HG03378 (cell line): ENCODE results near the gene WWOX.

Source experiments
- ATAC-seq: cut with Tn5 transposase; IDR thresholded peaks from one replicate; pipeline ENCODE4 v1.9.1; 2021; ENCODE audit warnings: mild to moderate bottlenecking, moderate library complexity; ENCODE audit not compliant: unreplicated experiment

WWOX gene

GRCh38 chr16:78871241-78871640 is 771.8 kb downstream of the WWOX start:
- ATAC-seq = no peak

GRCh38 chr16:78876671-78877070 is 777.2 kb downstream of the WWOX start:
- no peak for ATAC-seq

DNA sequence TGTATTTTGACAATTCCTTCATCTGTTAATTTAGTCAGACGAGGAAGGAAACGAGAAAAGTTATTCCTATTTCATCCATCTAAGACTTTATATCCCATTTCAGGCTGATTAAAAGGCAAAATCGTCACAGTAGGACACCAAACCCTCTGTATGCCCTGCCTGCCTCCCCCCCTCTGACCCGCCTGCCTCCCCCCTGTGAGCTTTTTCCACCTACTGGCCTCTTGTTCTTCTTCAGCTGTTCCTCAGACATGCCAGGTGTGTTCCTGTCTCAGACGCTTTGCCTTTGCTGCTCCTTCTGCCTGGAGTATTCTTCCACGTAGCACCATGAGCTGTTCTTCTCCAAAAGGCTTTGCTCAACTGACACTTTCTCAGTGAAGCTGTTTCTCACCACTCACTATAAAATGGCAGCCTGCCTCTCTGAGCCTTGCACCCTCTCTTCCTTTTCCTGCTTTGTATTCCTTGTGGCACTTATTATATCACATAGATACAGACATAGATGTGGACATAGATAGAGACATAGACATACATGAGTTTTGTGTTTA is 777.7 kb downstream of the WWOX start:
- ATAC-seq = no peak

DNA sequence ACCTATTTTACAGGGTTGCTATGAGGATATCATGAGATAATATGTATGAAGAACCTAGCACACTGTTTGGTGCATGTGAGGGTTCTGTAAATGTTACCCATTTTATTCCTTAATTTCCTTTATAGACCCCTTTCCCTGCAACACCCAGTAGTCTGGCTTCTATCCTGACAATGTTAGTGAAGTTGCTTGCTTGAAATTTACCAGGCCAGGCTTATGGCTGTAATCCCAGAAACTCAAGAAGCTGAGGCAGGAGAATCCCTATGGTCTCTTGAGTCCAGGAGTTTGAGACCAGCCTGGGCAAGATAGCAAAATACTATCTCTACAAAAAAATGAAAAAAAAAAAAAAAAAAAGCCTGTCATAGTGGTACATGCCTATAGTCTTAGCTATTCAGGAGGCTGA is 779.1 kb downstream of the WWOX start:
- ATAC-seq = no peak

DNA sequence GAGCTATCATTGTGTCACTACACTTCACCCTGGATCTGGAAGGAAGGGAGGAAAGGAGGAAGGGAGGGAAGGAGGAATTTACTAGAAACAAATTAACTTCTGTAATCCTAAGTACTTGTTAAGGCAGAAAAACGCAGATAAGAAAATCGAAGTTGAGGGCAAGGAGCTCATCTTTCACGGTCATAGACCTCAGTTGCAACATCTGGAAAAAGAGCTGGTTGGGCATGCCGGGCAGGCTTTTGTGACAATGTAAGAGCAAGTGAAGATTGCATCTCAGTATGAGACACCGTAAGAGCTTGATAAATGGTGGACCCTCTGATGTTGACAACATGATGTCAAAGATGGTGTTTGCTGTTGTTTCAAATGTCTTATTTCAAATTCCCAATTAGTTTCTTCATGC is 779.6 kb downstream of the WWOX start:
- no peak for ATAC-seq

DNA sequence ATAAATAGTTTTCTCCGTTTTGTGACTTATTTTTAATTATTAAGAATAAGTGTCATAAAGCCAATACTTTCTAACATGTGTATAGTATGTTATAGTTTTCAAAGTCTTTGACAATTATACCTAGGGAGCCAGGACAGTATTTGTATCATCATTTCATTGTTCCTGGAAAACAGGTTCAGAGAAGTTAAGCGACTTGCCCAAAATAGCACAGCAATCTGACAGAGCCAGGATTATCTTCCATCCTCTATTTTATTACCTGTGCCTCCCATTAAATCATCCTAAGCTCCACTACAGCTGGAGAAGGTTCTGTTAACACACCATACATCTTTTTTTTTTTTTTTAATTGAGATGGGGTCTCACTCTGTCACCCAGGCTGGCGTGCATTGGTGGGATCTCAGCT is 782.7 kb downstream of the WWOX start:
- no peak for ATAC-seq

DNA sequence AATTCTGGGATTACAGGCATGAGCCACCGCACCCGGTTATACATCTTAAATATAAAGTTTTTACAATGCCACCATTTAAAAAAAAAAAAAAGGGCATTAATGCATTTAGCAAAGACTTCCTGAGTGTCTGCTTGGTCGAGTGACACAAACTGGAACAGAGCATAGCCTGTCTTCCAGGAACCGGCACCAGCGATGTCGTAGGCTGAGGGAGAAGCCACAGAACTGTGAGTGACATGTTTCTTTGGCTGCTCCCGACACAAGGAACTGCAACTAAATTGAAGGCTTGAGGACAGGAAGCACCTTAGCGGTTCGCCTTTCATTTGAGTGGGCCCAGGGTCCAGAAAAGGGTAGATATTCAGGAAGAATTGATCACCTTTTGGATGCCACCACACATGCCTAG is 783.3 kb downstream of the WWOX start:
- ATAC-seq = no peak

GRCh38 chr16:78884204-78884603 is 784.8 kb downstream of the WWOX start:
- ATAC-seq = no peak

- no peak for ATAC-seq
Observed at GRCh38 chr16:78889346-78889745, 789.9 kb downstream of the WWOX start.

GRCh38 chr16:78890373-78890895 is 791.0 kb downstream of the WWOX start:
- no peak for ATAC-seq

GRCh38 chr16:78892951-78893733 is 793.7 kb downstream of the WWOX start:
- no peak for ATAC-seq

DNA sequence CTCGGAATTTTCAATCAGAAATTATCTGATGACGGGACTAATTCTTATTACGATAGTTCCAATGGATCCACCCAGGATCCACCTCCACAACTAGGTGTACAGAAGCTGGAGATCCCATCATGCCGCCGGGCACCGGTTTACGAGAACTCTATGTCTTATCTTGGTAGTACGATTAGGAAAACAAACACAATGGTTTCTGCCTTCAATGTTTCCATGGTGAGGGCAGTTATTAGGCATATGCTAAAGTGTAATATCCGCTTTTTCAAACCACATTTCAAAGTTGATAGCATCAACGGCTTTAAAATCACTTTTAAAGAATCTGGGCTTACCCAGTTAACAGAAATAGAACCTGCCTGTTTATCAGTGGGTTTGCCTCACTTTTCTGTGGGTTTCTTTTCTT is 795.4 kb downstream of the WWOX start:
- no peak for ATAC-seq

DNA sequence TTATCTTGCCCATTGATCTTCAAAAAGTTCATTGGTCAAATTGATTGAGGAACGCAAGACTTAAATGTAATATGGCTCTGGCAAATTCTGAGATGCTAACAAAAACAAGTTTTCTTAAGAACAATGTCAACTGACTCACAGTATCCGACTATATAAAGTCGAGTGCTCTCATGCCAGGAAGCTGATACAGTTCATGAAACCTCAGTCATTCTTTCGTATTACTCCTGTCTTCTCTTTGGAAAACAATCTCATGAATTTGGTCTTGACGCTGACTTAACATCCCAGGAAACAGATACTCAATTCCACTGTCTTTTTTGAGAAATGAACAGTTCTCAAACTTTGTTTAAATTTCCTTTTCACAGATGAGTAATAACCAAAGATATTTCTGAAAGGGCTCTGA is 796.2 kb downstream of the WWOX start:
- no peak for ATAC-seq

DNA sequence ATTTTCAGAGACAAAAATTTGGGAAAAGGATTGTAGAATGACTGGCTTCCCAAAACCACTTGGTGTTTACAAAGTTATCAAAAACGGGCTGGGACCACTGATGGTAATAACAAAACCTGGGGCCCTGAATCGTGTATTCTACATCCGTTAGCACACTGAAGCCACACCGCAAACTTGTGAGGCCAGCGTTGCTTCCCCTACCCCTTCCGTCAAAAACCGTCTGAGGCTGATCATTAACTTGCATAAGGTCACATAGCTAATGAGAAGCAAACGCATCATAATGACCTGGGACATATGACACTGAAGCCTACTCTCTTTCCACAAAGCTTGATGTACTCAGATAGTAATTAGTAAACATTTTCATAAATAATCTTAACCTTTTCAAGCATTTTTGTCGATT is 796.8 kb downstream of the WWOX start:
- ATAC-seq = no peak

- no peak for ATAC-seq
Observed at GRCh38 chr16:78897299-78897698, 797.8 kb downstream of the WWOX start.

GRCh38 chr16:78900044-78900811 is 800.8 kb downstream of the WWOX start:
- no peak for ATAC-seq

- ATAC-seq = no peak
Observed at GRCh38 chr16:78900966-78901365, 801.5 kb downstream of the WWOX start.

GRCh38 chr16:78902321-78902720 is 802.9 kb downstream of the WWOX start:
- no peak for ATAC-seq

GRCh38 chr16:78903237-78903636 is 803.8 kb downstream of the WWOX start:
- no peak for ATAC-seq

DNA sequence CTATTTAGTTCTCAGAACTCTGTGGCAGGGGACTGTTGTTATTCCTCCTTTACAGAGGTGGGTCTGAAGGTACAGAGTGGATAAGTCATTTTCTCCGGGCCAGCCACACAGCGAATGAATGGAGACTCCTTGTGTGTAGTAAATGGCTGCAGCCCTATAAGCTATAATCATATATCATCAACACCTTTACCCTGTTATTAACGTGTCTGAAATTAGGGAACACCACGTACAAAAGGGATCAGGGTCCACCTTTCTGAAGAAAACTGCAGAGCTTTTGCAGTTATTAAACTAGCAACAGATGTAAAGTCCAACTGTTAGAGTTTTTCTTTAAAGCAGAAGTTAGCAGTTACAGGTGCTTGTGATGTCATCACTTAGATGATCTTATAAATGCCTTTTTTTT is 804.4 kb downstream of the WWOX start:
- ATAC-seq = no peak

DNA sequence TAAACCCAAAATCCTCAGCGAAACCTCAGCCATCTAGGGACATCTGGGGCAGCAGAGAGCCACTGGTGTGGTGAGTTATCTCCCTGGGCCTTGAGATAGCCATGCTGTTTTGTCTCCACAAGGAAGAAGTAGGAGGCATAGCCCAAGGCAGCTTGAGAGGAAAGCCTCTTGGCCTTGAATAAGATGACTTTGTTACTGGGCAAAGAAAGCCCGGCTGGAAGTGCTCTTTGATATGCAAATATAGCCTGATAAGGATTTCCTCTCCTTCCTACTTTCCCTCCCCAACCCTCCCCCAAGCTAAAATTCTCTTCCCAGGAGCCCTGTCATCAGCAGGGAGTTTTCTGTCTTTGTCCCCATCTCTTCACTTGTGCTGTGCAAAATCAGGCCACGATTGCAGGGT is 806.7 kb downstream of the WWOX start:
- ATAC-seq = no peak

DNA sequence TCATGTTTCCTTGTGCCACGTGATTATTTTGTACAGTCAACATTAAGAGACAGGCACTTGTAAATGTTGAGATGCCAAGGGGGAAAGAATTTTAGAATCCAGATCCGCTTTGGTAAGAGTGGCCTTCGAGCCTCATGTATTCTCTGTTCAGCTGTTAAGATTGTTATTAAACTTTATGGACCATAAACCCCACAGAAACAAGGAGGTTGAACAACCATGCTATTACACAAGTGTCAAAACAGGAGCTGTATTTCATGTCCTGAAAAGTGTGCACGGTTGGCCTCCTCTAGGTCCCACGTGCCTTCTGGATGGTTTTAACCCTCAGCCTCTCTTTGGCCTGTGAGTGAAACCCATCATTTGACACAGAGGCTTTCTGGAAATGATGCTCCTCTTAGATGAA is 809.8 kb downstream of the WWOX start:
- ATAC-seq = no peak
